GM18951 (cell line): ENCODE results near the gene ACADL.
A peak's percentile ranks its signal among the peaks of the same experiment; 100 is the strongest.

Experiments
- POLR2A ChIP-seq: IDR thresholded peaks from 4 replicates; pipeline ENCODE4 v1.6.1; 2011; ENCODE audit warnings: mild to moderate bottlenecking; ENCODE audit not compliant: insufficient read length, insufficient read depth; ENCODE audit errors: extremely low read depth
- in situ Hi-C: fragments of 300-500 bp; cut with MboI; formaldehyde crosslinking; loops from one replicate; pipeline ENCODE4 v1.12.0; 2022; ENCODE audit warnings: low sequenced_read_pairs, mixed read lengths, inconsistent platforms; ENCODE audit not compliant: unreplicated experiment

Gene ACADL

DNA sequence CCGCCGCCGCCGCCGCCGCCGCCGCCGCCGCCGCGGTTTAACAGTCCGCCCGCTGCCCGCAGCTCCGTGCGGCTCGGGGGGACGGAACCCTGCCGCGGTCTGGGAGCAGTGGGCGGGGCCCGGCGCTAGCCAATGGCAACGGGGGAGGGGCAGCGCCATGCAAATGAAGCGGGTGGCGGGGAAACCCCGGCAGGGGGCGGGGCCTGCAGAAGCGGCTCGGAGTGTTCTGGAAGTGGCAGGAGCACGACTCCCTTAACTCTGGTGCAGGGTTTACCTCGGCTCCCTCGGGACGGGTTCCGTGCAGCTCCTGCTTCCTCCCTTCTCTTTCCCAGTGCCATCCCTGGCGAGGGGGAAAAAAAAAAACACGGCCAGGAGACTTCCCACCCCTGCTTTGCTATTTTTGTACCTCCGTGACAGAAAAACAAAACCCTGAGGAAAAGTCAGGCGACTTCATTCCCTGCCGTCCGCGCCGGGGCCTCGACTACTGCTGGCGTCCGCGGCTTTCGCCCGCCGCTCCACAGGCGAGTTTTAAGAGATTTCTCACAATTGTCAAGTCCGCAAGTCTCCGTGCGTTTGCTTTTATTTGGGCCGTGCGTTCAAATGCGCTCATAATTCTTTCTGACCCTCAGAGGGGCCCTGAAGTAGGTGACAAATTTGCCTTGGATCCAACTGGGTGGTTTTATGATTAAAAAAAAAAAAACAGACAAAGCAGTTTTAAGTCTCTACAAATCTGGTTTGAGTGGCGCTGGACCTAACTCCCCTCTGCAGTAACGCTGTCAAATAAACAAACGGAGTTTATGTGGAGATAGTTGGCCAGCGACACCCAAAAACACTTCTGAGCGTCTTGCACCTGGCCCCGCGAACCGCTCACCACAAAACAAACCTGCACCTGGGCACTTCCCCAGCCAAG lies 53.7 kb downstream of the ACADL start, which contains the start of gene KANSL1L:
KANSL1L (minus strand) TSS at position 101 of the 910 bp plus-strand sequence. CDS start 16,827 bp downstream, outside the sequence.
- peak; percentile 82 for TF ChIP-seq POLR2A
- in situ Hi-C loops, result no loop called here

- TF ChIP-seq POLR2A, result peak; percentile 41
- in situ Hi-C loops, result no loop called here
Measured at GRCh38 chr2:210170446-210171303, 54.6 kb downstream of the ACADL start.

- in situ Hi-C loops, result no loop called here
- TF ChIP-seq POLR2A, result no peak
Measured at GRCh38 chr2:210170196-210170445, 55.1 kb downstream of the ACADL start.

- in situ Hi-C loops, result no loop called here
- TF ChIP-seq POLR2A, result no peak
Measured at GRCh38 chr2:210169516-210170195, 55.6 kb downstream of the ACADL start.

DNA sequence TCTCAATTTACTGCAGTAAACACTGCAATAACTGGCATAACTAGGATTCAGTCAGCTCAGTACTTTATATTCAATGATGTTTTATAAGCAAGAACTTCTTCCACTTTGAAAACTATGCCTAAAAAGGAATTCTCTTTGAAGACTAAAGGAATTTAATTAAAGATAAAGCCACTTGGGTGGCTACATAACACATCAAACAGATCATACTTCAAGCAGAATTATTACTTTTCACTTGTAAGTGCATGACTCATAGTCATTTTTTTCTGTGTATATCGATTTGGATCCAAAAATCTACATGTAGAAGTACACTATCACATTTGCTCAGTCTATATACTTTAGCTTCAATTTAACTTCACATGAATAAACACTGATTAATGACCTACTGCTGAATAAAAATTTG lies 58.0 kb downstream of the ACADL start:
- no peak for TF ChIP-seq POLR2A
- in situ Hi-C loops, result no loop called here

DNA sequence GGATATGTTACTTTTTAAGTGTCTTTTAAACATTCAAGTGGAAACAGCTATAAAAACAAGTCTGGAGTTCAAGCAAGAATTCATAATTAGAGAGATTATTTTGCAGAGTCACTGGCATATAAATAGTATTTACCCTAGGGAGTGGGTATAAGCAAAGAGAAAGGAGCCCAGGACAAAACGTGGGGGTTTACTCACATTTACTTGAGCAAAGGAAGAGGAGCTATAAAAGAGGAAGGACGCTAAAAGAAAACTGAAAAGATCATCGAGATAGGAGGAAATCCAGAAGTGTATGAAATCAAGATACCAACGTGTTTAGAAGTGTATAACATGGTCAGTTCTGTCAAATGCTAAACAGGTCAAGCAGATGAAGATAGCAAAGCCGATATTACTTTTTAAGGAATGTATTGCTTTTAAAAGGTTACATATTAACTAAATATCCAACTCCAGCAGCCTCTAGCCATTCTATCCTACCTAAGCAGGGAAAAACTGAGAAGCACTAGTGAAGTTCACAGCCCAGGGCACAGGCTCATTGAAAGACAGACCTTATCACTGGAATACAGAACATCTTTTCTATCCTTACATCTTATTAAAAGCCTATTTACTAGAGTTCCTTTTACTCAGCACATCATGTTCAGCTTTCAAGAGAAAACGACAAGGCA lies 62.7 kb downstream of the ACADL start:
- no peak for TF ChIP-seq POLR2A
- in situ Hi-C loops, result no loop called here

GRCh38 chr2:210159059-210159458 lies 66.2 kb downstream of the ACADL start:
- in situ Hi-C loops, result no loop called here
- no peak for TF ChIP-seq POLR2A

- no peak for TF ChIP-seq POLR2A
- in situ Hi-C loops, result no loop called here
Measured at GRCh38 chr2:210158236-210158635, 67.0 kb downstream of the ACADL start.

DNA sequence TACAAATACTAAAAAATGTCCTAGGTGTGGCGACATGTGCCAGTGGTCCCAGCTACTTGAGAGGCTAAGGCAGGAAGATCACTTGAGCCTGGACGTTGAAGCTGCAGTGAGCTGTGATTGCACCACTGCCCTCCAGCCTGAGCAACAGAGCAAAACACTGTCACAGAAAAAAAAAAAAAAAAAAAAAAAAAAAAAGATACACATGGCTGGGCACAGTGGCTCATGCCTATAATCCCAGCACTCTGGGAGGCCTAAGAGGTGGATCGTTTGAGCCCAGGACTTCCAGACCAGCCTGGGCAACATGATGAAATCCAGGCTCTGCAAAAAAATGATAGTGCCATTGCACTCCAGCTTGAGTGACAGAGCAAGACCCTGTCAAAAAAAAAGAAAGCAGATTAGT lies 67.7 kb downstream of the ACADL start:
- TF ChIP-seq POLR2A, result no peak
- in situ Hi-C loops, result no loop called here

GRCh38 chr2:210147614-210148013 lies 77.6 kb downstream of the ACADL start:
- TF ChIP-seq POLR2A, result no peak
- in situ Hi-C loops, result no loop called here
